GM19240 (cell line): ENCODE results near the gene CD22.
A peak's percentile ranks its signal among the peaks of the same experiment; 100 is the strongest.

ENCODE experiments used
- DNase-seq: peaks from one replicate; pipeline ENCODE4 v3.0.0; 2011; ENCODE audit warnings: low spot score; ENCODE audit not compliant: insufficient read length

CD22 gene

GRCh38 chr19:35295792-35296462 is 33.1 kb upstream of the CD22 start:
- peak; percentile 63 for DNase-seq

GRCh38 chr19:35296644-35297514 is 32.1 kb upstream of the CD22 start:
- no peak for DNase-seq

- no peak for DNase-seq
Measured at GRCh38 chr19:35297515-35297848, 31.5 kb upstream of the CD22 start.

GRCh38 chr19:35297922-35298321 is 31.1 kb upstream of the CD22 start:
- DNase-seq = no peak

- no peak for DNase-seq
Measured at GRCh38 chr19:35298561-35298972, 30.4 kb upstream of the CD22 start.

- DNase-seq = no peak
Measured at GRCh38 chr19:35299523-35300338, 29.3 kb upstream of the CD22 start.

GRCh38 chr19:35300339-35300649 is 28.7 kb upstream of the CD22 start:
- no peak for DNase-seq

GRCh38 chr19:35301961-35302360 is 27.0 kb upstream of the CD22 start:
- no peak for DNase-seq

- no peak for DNase-seq
Measured at GRCh38 chr19:35302446-35302845, 26.5 kb upstream of the CD22 start.

- DNase-seq = no peak
Measured at GRCh38 chr19:35303357-35303915, 25.6 kb upstream of the CD22 start.

- no peak for DNase-seq
Measured at GRCh38 chr19:35304036-35304435, 25.0 kb upstream of the CD22 start.

GRCh38 chr19:35305181-35305580 is 23.8 kb upstream of the CD22 start:
- DNase-seq = no peak

GRCh38 chr19:35306473-35307246 is 22.3 kb upstream of the CD22 start:
- DNase-seq = peak; percentile 55

- no peak for DNase-seq
Measured at GRCh38 chr19:35307931-35308330, 21.1 kb upstream of the CD22 start.

GRCh38 chr19:35308910-35309309 is 20.1 kb upstream of the CD22 start:
- DNase-seq = no peak

- DNase-seq = no peak
Measured at GRCh38 chr19:35309481-35310279, 19.3 kb upstream of the CD22 start.

- no peak for DNase-seq
Measured at GRCh38 chr19:35310331-35310730, 18.7 kb upstream of the CD22 start.

- no peak for DNase-seq
Measured at GRCh38 chr19:35310811-35311465, 18.0 kb upstream of the CD22 start.

GRCh38 chr19:35311901-35312665 is 16.9 kb upstream of the CD22 start:
- DNase-seq = no peak
